HEK293T (cell line): ENCODE measurements around the gene KIAA1210.

ENCODE experiments used
- BHLHE40 ChIP-seq: fragments of 450-650 bp; IDR thresholded peaks from 2 replicates; pipeline ENCODE4 v1.6.1; 2016; ENCODE audit warnings: mild to moderate bottlenecking, moderate library complexity, borderline replicate concordance
- ELF4 ChIP-seq: fragments of 450-650 bp; IDR thresholded peaks from 2 replicates; pipeline ENCODE4 v1.6.1; 2017; ENCODE audit warnings: antibody characterized with exemption
- FOXK2 ChIP-seq: fragments of 450-650 bp; IDR thresholded peaks from 2 replicates; pipeline ENCODE4 v1.6.1; 2016; ENCODE audit warnings: mild to moderate bottlenecking
- FOXM1 ChIP-seq: fragments of 450-650 bp; IDR thresholded peaks from 2 replicates; pipeline ENCODE4 v1.6.1; 2017; ENCODE audit warnings: mild to moderate bottlenecking, borderline replicate concordance
- L3MBTL2 ChIP-seq: fragments of 450-650 bp; conservative IDR thresholded peaks from 2 replicates; pipeline ENCODE4 v1.6.1; 2016; ENCODE audit warnings: mild to moderate bottlenecking
- LEF1 ChIP-seq: fragments of 450-650 bp; IDR thresholded peaks from 2 replicates; pipeline ENCODE4 v1.6.1; 2017; ENCODE audit warnings: mild to moderate bottlenecking, borderline replicate concordance
- ZNF384 ChIP-seq: fragments of 450-650 bp; IDR thresholded peaks from 2 replicates; pipeline ENCODE4 v1.6.1; 2016
- TF ChIP-seq, protein P1 (sequence below): fragments of 450-650 bp; IDR thresholded peaks from 2 replicates; pipeline ENCODE4 v1.6.1; 2016

DNA sequence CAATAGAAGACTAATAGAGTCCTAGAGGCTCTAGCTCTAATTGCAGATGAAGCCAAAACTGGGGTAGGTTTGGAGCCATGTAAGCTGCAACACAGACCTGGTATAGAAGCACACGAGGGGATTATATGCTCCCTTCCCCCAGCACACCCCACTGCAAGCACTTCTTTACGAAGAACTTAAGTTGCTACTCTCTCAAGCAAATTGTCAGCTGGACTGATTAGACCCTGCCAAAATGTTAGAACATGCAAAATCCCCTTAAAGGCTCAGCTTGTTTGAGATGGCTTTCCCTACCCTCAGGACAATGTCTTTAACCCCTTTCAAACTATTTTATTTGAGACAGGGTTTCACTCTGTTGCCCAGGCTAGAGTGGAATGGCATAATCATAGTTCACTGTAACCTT, 4.7 kb upstream of the KIAA1210 start:
- TF ChIP-seq BHLHE40 (no peak), LEF1 (no peak), ELF4 (no peak), FOXK2 (no peak), L3MBTL2 (no peak), FOXM1 (no peak), ZNF384 (no peak)
- TF ChIP-seq, protein P1, sequence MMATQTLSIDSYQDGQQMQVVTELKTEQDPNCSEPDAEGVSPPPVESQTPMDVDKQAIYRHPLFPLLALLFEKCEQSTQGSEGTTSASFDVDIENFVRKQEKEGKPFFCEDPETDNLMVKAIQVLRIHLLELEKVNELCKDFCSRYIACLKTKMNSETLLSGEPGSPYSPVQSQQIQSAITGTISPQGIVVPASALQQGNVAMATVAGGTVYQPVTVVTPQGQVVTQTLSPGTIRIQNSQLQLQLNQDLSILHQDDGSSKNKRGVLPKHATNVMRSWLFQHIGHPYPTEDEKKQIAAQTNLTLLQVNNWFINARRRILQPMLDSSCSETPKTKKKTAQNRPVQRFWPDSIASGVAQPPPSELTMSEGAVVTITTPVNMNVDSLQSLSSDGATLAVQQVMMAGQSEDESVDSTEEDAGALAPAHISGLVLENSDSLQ, result no peak
